GM19468 (cell line): ENCODE measurements around the gene SCMH1.

Experiments
- ATAC-seq: cut with Tn5 transposase; IDR thresholded peaks from one replicate; pipeline ENCODE4 v1.9.1; 2021; ENCODE audit warnings: mild to moderate bottlenecking, moderate library complexity, moderate number of reproducible peaks; ENCODE audit not compliant: unreplicated experiment; ENCODE audit errors: extremely low read depth

The SCMH1 gene

GRCh38 chr1:40984531-40984930 is 257.6 kb downstream of the SCMH1 start:
- no peak for ATAC-seq

GRCh38 chr1:40984066-40984465 is 258.0 kb downstream of the SCMH1 start:
- ATAC-seq: no peak

- no peak for ATAC-seq
These were observed 258.8 kb downstream of the SCMH1 start for GRCh38 chr1:40983286-40983685.

- ATAC-seq: no peak
These were observed 259.4 kb downstream of the SCMH1 start for GRCh38 chr1:40982721-40983120.

- ATAC-seq: no peak
These were observed 260.2 kb downstream of the SCMH1 start for GRCh38 chr1:40981691-40982448.

- no peak for ATAC-seq
These were observed 261.5 kb downstream of the SCMH1 start for GRCh38 chr1:40980453-40981121.

- ATAC-seq: no peak
These were observed 262.0 kb downstream of the SCMH1 start for GRCh38 chr1:40980068-40980452.

GRCh38 chr1:40979241-40980067 is 262.7 kb downstream of the SCMH1 start, which contains the start of gene CTPS1:
TSS of gene CTPS1 (plus strand) at chr1:40979696. CDS start at chr1:40983291, 3,595 bp downstream.
- ATAC-seq: peak; percentile 90

- ATAC-seq: no peak
These were observed 263.2 kb downstream of the SCMH1 start for GRCh38 chr1:40978886-40979240.

- no peak for ATAC-seq
These were observed 264.4 kb downstream of the SCMH1 start for GRCh38 chr1:40977716-40978115.
